K562 (cell line): ENCODE data around the gene CLDN12. TPM values are rescaled to one million over a fixed set of nuclear protein-coding genes. Genes with fewer than 3 reads are reported as not detected.

Source experiments
- ATAC-seq: fragments of 200-7000 bp; cut with Tn5 transposase; 3 replicates; pipeline ENCODE4 v1.9.1; 2020; ENCODE audit warnings: moderate library complexity
- BruUV-seq: library from RNA; stranded (reverse); fragments of 400-500 nt; replicated peaks from 2 replicates; lab custom pipeline; 2021; lab: Mats Ljungman, UMichigan
- CTCF ChIA-PET: fragments of 300-600 bp; formaldehyde crosslinking; extraction: SDS; loops from one replicate; lab custom pipeline; 2021; ENCODE audit warnings: low intra/inter-chr PET ratio; lab: Yijun Ruan, JAX
- POLR2A ChIA-PET: fragments of 300-600, 350-650 bp; sonication (Branson Sonifier 250); formaldehyde crosslinking; extraction: SDS; loops from one replicate; lab custom pipeline; 2021; ENCODE audit warnings: antibody characterized with exemption, inconsistent platforms; lab: Yijun Ruan, JAX
- DNase-seq, 4 experiments: peaks; one replicate each; pipeline versions ENCODE4 v3.0.0 to v3.0.0-alpha.2; 2011 to 2018; ENCODE audit warnings: low spot score in 3 of 4, mixed read lengths in 3 of 4; ENCODE audit errors: extremely low read depth in 1 of 4
- FAIRE-seq: peaks from 2 replicates; lab custom pipeline; 2011; peaks lifted over from hg19 to GRCh38; lab: Jason Lieb, UNC
- H2AFZ ChIP-seq: 2 replicates; pipeline ENCODE4 v1.6.0; 2011; ENCODE audit warnings: low read depth, low read length, control low read depth, inconsistent platforms
- H3K27ac ChIP-seq: fragments of 200-600 bp; 3 replicates; pipeline ENCODE4 v1.8.0; 2011; ENCODE audit warnings: low read depth, mild to moderate bottlenecking, control low read depth, inconsistent platforms, low read length, moderate library complexity, mixed read lengths; ENCODE audit errors: extremely low read depth
- H3K27me3 ChIP-seq, 2 experiments: fragments of 300-600 bp in 1 of 2; 2 replicates in 1 of 2; 3 replicates in 1 of 2; pipeline versions ENCODE4 v1.6.0 to v1.8.0; 2011; ENCODE audit warnings: inconsistent platforms in 2 of 2, low read length in 2 of 2, mild to moderate bottlenecking in 1 of 2, mixed read lengths in 1 of 2, moderate library complexity in 1 of 2; ENCODE audit not compliant: control insufficient read depth in 2 of 2, insufficient read depth in 2 of 2
- H3K36me3 ChIP-seq: fragments of 300-600 bp; 3 replicates; pipeline ENCODE4 v1.8.0; 2011; ENCODE audit warnings: mild to moderate bottlenecking, low read length, inconsistent platforms; ENCODE audit not compliant: control insufficient read depth, insufficient read depth
- H3K4me1 ChIP-seq, 2 experiments: fragments of 200-600 bp in 1 of 2; replicated peaks in 1 of 2; 2 replicates in 1 of 2; 3 replicates in 1 of 2; pipeline versions ENCODE4 v1.5.1 to v1.8.0; 2011; ENCODE audit warnings: inconsistent platforms in 2 of 2, low read length in 2 of 2, mild to moderate bottlenecking in 1 of 2, mixed read lengths in 1 of 2, moderate library complexity in 1 of 2; ENCODE audit not compliant: control insufficient read depth in 2 of 2, insufficient read depth in 2 of 2
- H3K4me2 ChIP-seq: 2 replicates; pipeline ENCODE4 v1.6.1; 2011; ENCODE audit warnings: low read length, control low read depth, inconsistent platforms, mixed read lengths; ENCODE audit not compliant: insufficient read depth
- H3K4me3 ChIP-seq: fragments of 200-600 bp; sonication (generic), shearing (Covaris generic); 2 replicates; pipeline ENCODE4 v1.5.1; 2016; ENCODE audit warnings: control low read depth, inconsistent platforms
- H3K79me2 ChIP-seq: fragments of 200-600 bp; 3 replicates; pipeline ENCODE4 v1.8.0; 2011; ENCODE audit warnings: low read length, inconsistent platforms; ENCODE audit not compliant: control insufficient read depth, insufficient read depth
- H3K9ac ChIP-seq, 2 experiments: 2 replicates each; pipeline versions ENCODE4 v1.6.0 to v1.6.1; 2011; ENCODE audit warnings: low read depth in 2 of 2, low read length in 2 of 2, control low read depth in 1 of 2, inconsistent platforms in 1 of 2, mild to moderate bottlenecking in 1 of 2, mixed read lengths in 1 of 2; ENCODE audit not compliant: insufficient read depth in 1 of 2
- H3K9me1 ChIP-seq: one replicate; pipeline ENCODE4 v1.6.0; 2011; ENCODE audit warnings: inconsistent platforms, mild to moderate bottlenecking, low read length, moderate library complexity; ENCODE audit not compliant: control insufficient read depth, insufficient read depth
- H3K9me3 ChIP-seq: replicated peaks from 2 replicates; pipeline ENCODE4 v1.5.1; 2011; ENCODE audit warnings: low read depth, low read length, inconsistent platforms; ENCODE audit not compliant: control insufficient read depth, insufficient read depth
- H4K20me1 ChIP-seq: replicated peaks from 2 replicates; pipeline ENCODE4 v1.6.1; 2011; ENCODE audit warnings: low read length, inconsistent platforms, mixed read lengths; ENCODE audit not compliant: control insufficient read depth, insufficient read depth
- CBFA2T3 ChIP-seq: fragments of 450-650 bp; IDR thresholded peaks from 2 replicates; pipeline ENCODE4 v1.6.1; 2017
- CREB1 ChIP-seq, 2 experiments: sonication (generic) in 1 of 2; formaldehyde crosslinking in 1 of 2; IDR thresholded peaks; 2 replicates each; pipeline versions ENCODE4 v1.6.1 to v1.8.0; 2012 to 2022; ENCODE audit warnings: inconsistent platforms in 1 of 2, mild to moderate bottlenecking in 1 of 2, missing genetic modification reagents in 1 of 2, moderate library complexity in 1 of 2
- DEAF1 ChIP-seq: fragments of 450-650 bp; formaldehyde crosslinking; IDR thresholded peaks from 2 replicates; pipeline ENCODE4 v1.4.0; 2020; ENCODE audit warnings: mild to moderate bottlenecking, moderate library complexity
- E2F4 ChIP-seq: sonication (generic); formaldehyde crosslinking; IDR thresholded peaks from 2 replicates; pipeline ENCODE4 v1.8.0; 2022; ENCODE audit warnings: mild to moderate bottlenecking, low read depth, missing genetic modification reagents
- FOSL1 ChIP-seq: fragments of 200-800 bp; sonication (Bioruptor generic); conservative IDR thresholded peaks from 2 replicates; pipeline ENCODE4 v1.6.1; 2016; ENCODE audit warnings: missing genetic modification characterization, missing compliant biosample characterization
- MCM7 ChIP-seq, 2 experiments: fragments of 450-650 bp; IDR thresholded peaks; 2 replicates each; pipeline ENCODE4 v1.6.1; 2016 to 2018
- NR0B1 ChIP-seq: fragments of 450-650 bp; IDR thresholded peaks from one replicate; pipeline ENCODE4 v1.6.1; 2018; ENCODE audit warnings: mild to moderate bottlenecking, moderate library complexity; ENCODE audit not compliant: partially characterized antibody
- POLR2B ChIP-seq: fragments of 450-650 bp; IDR thresholded peaks from 2 replicates; pipeline ENCODE4 v1.6.1; 2018; ENCODE audit warnings: low read depth; ENCODE audit not compliant: partially characterized antibody
- SMAD4 ChIP-seq: fragments of 250-450 bp; sonication (Bioruptor Pico); conservative IDR thresholded peaks from 2 replicates; pipeline ENCODE4 v1.8.0; 2021; ENCODE audit warnings: inconsistent platforms, mild to moderate bottlenecking, moderate library complexity
- ZNF253 ChIP-seq: fragments of 250-450 bp; sonication (Bioruptor Pico); conservative IDR thresholded peaks from 2 replicates; pipeline ENCODE4 v1.6.1; 2021; ENCODE audit warnings: mild to moderate bottlenecking
- ZNF347 ChIP-seq: fragments of 450-650 bp; formaldehyde crosslinking; IDR thresholded peaks from 2 replicates; pipeline ENCODE4 v1.4.0; 2020; ENCODE audit warnings: low read depth, mild to moderate bottlenecking, moderate library complexity
- WGBS: fragments of 100-300 bp; shearing (Covaris generic); methylation state at CpG from one replicate; pipeline ENCODE4 v1.1.6; 2016; ENCODE audit warnings: low coverage, mixed read lengths; ENCODE audit not compliant: insufficient coverage; ENCODE audit errors: missing lambda C conversion rate; 5-methylcytosine and 5-hydroxymethylcytosine counted together
- in situ Hi-C: fragments of 300-500 bp; cut with MboI; formaldehyde crosslinking; loops from 4 replicates; pipeline ENCODE4 v1.15.0; 2018; ENCODE audit warnings: inconsistent platforms, mixed read lengths
- intact Hi-C: fragments of 100-400 bp; cut with micrococcal nuclease; formaldehyde crosslinking; loops from 2 replicates; pipeline ENCODE4 v1.14.2; 2022
- polyA plus RNA-seq, 8 experiments: library from polyadenylated mRNA; depleted of rRNA in 4 of 8; stranded (reverse) in 5 of 8; unstranded in 3 of 8; fragments of >200 nt; fragmentation: Nextera tagmentation in 2 of 8; fragmentation: Illumina TruSeq in 1 of 8; extraction: Ambion mirVana in 2 of 8; extraction: Trizol in 1 of 8; gene quantifications; 2 replicates each; pipeline versions ENCODE4 v1.2.1 to v1.2.3, GENCODE V29; 2011 to 2014; ENCODE audit warnings: inconsistent platforms in 1 of 8, missing spikeins in 1 of 8
- total RNA-seq, 7 experiments: library from RNA; depleted of rRNA in 6 of 7; stranded (reverse); fragments of >200 nt in 6 of 7; fragmentation: Illumina TruSeq in 2 of 7; extraction: Trizol in 2 of 7; gene quantifications; 2 replicates each; pipeline versions ENCODE4 v1.2.1 to v1.2.3, GENCODE V29; 2011 to 2021; ENCODE audit warnings: low replicate concordance in 1 of 7

The CLDN12 gene
- total and polyA plus RNA-seq, 9 of the 15 experiments (the other 6 are each of a cell fraction or from before 2014, with no cell fraction given): 5.8 to 42.2 (median 15.8) TPM

- BruUV-seq: no TSS peak
- CTCF ChIA-PET: no interaction called here
- intact Hi-C loops (no loop called here), in situ Hi-C loops (no loop called here)
- no peaks in the 10 kb centered on the region for H3K4me1 ChIP-seq
- H3K9me1 ChIP-seq: no peaks in the 10 kb centered on the region
- no peak for DNase-seq
- WGBS: 73% methylated on average over 5 of the region's 5 CpGs
- no peak for ATAC-seq
- FAIRE-seq: no peak
- H3K9ac ChIP-seq: no peak overlapping the region
- no peaks in the 10 kb centered on the region for H3K79me2 ChIP-seq
- H3K4me2 ChIP-seq: no peak overlapping the region
- TF ChIP-seq POLR2B: no peak
- TF ChIP-seq CREB1 (IDR thresholded peaks at IDR 0.05): no peak
- TF ChIP-seq CREB1 (CRISPR knock-in tag; IDR thresholded peaks at IDR 0.05): no peak
- TF ChIP-seq FOSL1 (tag): 0 out of 2 replicates have a peak, but pooled peaks have one; percentile 20
- peak; percentile 30 for TF ChIP-seq CBFA2T3
- TF ChIP-seq MCM7 (IDR thresholded peaks at IDR 0.05): no peak
- TF ChIP-seq ZNF253 (CRISPR knock-in tag): no peak
- no peak for TF ChIP-seq SMAD4 (CRISPR knock-in tag)
- H2AFZ ChIP-seq: no peak overlapping the region
- POLR2A ChIA-PET: no interaction called here
- peaks cover 2% of the 10 kb centered on the region; the same call in 1 of the 2 replicates for H3K9me3 ChIP-seq
- H3K27me3 ChIP-seq: no peaks in the 10 kb centered on the region
- no peak overlapping the region for H3K4me3 ChIP-seq
- H3K27ac ChIP-seq: no peak overlapping the region
- H4K20me1 ChIP-seq: no peaks in the 10 kb centered on the region
- peaks cover 6% of the 10 kb centered on the region; the same call in 1 of the 3 replicates for H3K36me3 ChIP-seq
These were observed 11.8 kb upstream of the CLDN12 start for GRCh38 chr7:90391488-90391887.

- Histone ChIP-seq H3K9ac (no peak overlapping the region), H3K9me3 (peaks cover 5% of the 10 kb centered on the region; the same call in 1 of the 2 replicates), H4K20me1 (no peaks in the 10 kb centered on the region), H3K4me1 (no peaks in the 10 kb centered on the region), H3K27me3 (no peaks in the 10 kb centered on the region), H3K27ac (no peak overlapping the region), H3K9me1 (no peaks in the 10 kb centered on the region), H2AFZ (no peak overlapping the region), H3K4me2 (no peak overlapping the region), H3K36me3 (no peaks in the 10 kb centered on the region), H3K79me2 (no peaks in the 10 kb centered on the region), H3K4me3 (no peak overlapping the region)
- ChIA-PET POLR2A (no interaction called here), CTCF (no interaction called here)
- FAIRE-seq: no peak
- intact Hi-C loops (no loop called here), in situ Hi-C loops (no loop called here)
- WGBS: 79% methylated on average over 4 of the region's 4 CpGs
- no peak for DNase-seq
- BruUV-seq: no TSS peak
- no peak for ATAC-seq
- TF ChIP-seq E2F4 (CRISPR knock-in tag) (no peak), NR0B1 (no peak), ZNF347 (no peak), DEAF1 (CRISPR knock-in tag) (no peak)
These were observed 6.8 kb upstream of the CLDN12 start for GRCh38 chr7:90396420-90396819.
